CD4-positive, alpha-beta T cell (primary cell): ENCODE data around the gene SAMM50. TPM values are rescaled to one million over a fixed set of nuclear protein-coding genes. Genes with fewer than 3 reads are reported as not detected.

Experiments
- ATAC-seq: fragments of 200-7000 bp; cut with Tn5 transposase; one replicate; pipeline ENCODE4 v1.10.0; 2022; ENCODE audit warnings: mild to moderate bottlenecking; ENCODE audit not compliant: poor library complexity
- CTCF ChIA-PET: fragments of 350-600 bp; sonication (Branson Sonifier 250); formaldehyde crosslinking; loops from one replicate; lab custom pipeline; 2021; ENCODE audit warnings: antibody characterized with exemption, inconsistent platforms; lab: Charles Lee
- POLR2A ChIA-PET: fragments of 350-600 bp; sonication (Branson Sonifier 250); formaldehyde crosslinking; loops from one replicate; lab custom pipeline; 2021; ENCODE audit warnings: antibody characterized with exemption, inconsistent platforms; lab: Charles Lee
- DNase-seq, 14 experiments: peaks; one replicate each; pipeline ENCODE4 v3.0.0-alpha.2; 2013 to 2020; ENCODE audit warnings: mixed read lengths in 2 of 14
- H3K27ac ChIP-seq, 2 donors: one replicate each; pipeline versions ENCODE4 v1.5.1 to v1.7.0; 2013; ENCODE audit warnings: low read length in 2 of 2, low read depth in 1 of 2, mild to moderate bottlenecking in 1 of 2
- H3K27me3 ChIP-seq, 2 experiments: 1 replicate in 1 of 2; 2 replicates in 1 of 2; pipeline versions ENCODE4 v1.6.1 to v1.7.0; 2013; ENCODE audit warnings: low read length in 2 of 2, control low read depth in 1 of 2, mild to moderate bottlenecking in 1 of 2, moderate library complexity in 1 of 2; ENCODE audit not compliant: insufficient read depth in 2 of 2, control insufficient read depth in 1 of 2
- H3K36me3 ChIP-seq: one replicate; pipeline ENCODE4 v1.6.1; 2013; ENCODE audit warnings: low read length, control low read depth; ENCODE audit not compliant: insufficient read depth
- H3K4me1 ChIP-seq: one replicate; pipeline ENCODE4 v1.6.1; 2013; ENCODE audit warnings: low read length, control low read depth; ENCODE audit not compliant: insufficient read depth
- H3K4me3 ChIP-seq: one replicate; pipeline ENCODE4 v1.5.1; 2013; ENCODE audit warnings: mild to moderate bottlenecking, low read length, moderate library complexity
- H3K9me3 ChIP-seq, 2 experiments: 1 replicate in 1 of 2; 2 replicates in 1 of 2; pipeline versions ENCODE4 v1.6.1 to v1.7.0; 2013; ENCODE audit warnings: low read length in 2 of 2, mild to moderate bottlenecking in 2 of 2, control low read depth in 1 of 2, moderate library complexity in 1 of 2; ENCODE audit not compliant: control insufficient read depth in 1 of 2, insufficient read depth in 1 of 2
- H3K27ac Mint-ChIP-seq: one replicate; pipeline ENCODE4 v1.8.0; 2020; ENCODE audit warnings: mixed read lengths
- H3K27me3 Mint-ChIP-seq: one replicate; pipeline ENCODE4 v1.8.0; 2021; ENCODE audit warnings: mixed read lengths
- H3K36me3 Mint-ChIP-seq: one replicate; pipeline ENCODE4 v1.8.0; 2021; ENCODE audit warnings: low read depth, mixed read lengths
- H3K4me1 Mint-ChIP-seq: one replicate; pipeline ENCODE4 v1.8.0; 2021; ENCODE audit warnings: low read depth, mixed read lengths
- H3K4me3 Mint-ChIP-seq: one replicate; pipeline ENCODE4 v1.8.0; 2020; ENCODE audit warnings: mild to moderate bottlenecking, mixed read lengths
- H3K9me3 Mint-ChIP-seq: one replicate; pipeline ENCODE4 v1.8.0; 2020; ENCODE audit warnings: mixed read lengths
- intact Hi-C, 2 experiments: fragments of 100-400 bp; cut with DNase I in 1 of 2; cut with micrococcal nuclease in 1 of 2; formaldehyde crosslinking; loops; one replicate each; pipeline versions ENCODE4 v1.15.1 to v1.9.0; 2023 to 2025; cut with DNase I, micrococcal nuclease
- total RNA-seq, 174 experiments: library from RNA in 2 of 174; stranded (reverse) in 2 of 174; gene quantifications; one replicate each; pipeline ENCODE4 v1.2.3 and lab custom pipeline; 2021 to 2026
- TF ChIP-seq, protein P1 (sequence below): fragments of 200-600 bp; IDR thresholded peaks from one replicate; pipeline ENCODE4 v1.8.0; 2022; ENCODE audit warnings: antibody characterized with exemption, mild to moderate bottlenecking

The SAMM50 gene
- total RNA-seq, 2 experiments from 2014 or later = 15.2 to 18.0 TPM

DNA sequence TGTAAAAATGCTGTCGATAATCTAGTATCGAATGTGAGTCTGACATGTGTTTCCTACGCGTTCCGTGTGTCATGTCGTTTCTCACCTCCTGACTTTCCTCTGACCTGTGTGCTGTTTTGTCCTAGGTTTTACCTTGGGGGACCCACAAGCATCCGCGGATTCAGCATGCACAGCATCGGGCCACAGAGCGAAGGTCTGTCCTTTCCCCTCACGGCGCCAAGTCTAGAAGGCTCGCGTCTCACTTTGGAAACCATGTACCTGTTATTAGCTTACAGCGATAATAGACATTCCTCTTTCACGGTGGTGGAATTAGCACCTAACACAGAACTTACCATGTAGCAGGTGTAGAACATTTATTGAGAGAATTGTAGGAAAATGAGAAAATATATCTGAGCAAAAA is 28.6 kb downstream of the SAMM50 start:
- no peak for DNase-seq
- Histone ChIP-seq H3K4me3 (no peak overlapping the region), H3K27ac (no peak overlapping the region), H3K4me1 (no peaks in the 10 kb centered on the region), H3K9me3 (no peaks in the 10 kb centered on the region), H3K36me3 (peaks cover 73% of the 10 kb centered on the region), H3K27me3 (no peaks in the 10 kb centered on the region)
- ChIA-PET POLR2A (no interaction called here), CTCF (no interaction called here)
- no peak overlapping the region for H3K4me3 Mint-ChIP-seq
- no peak for ATAC-seq
- H3K4me1 Mint-ChIP-seq = no peaks in the 10 kb centered on the region
- H3K27ac Mint-ChIP-seq = no peak overlapping the region
- TF ChIP-seq, protein P1, sequence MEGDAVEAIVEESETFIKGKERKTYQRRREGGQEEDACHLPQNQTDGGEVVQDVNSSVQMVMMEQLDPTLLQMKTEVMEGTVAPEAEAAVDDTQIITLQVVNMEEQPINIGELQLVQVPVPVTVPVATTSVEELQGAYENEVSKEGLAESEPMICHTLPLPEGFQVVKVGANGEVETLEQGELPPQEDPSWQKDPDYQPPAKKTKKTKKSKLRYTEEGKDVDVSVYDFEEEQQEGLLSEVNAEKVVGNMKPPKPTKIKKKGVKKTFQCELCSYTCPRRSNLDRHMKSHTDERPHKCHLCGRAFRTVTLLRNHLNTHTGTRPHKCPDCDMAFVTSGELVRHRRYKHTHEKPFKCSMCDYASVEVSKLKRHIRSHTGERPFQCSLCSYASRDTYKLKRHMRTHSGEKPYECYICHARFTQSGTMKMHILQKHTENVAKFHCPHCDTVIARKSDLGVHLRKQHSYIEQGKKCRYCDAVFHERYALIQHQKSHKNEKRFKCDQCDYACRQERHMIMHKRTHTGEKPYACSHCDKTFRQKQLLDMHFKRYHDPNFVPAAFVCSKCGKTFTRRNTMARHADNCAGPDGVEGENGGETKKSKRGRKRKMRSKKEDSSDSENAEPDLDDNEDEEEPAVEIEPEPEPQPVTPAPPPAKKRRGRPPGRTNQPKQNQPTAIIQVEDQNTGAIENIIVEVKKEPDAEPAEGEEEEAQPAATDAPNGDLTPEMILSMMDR = no peak
- H3K27me3 Mint-ChIP-seq = no peaks in the 10 kb centered on the region
- peaks cover 84% of the 10 kb centered on the region for H3K36me3 Mint-ChIP-seq
- no peaks in the 10 kb centered on the region for H3K9me3 Mint-ChIP-seq
- intact Hi-C loops = no loop called here

DNA sequence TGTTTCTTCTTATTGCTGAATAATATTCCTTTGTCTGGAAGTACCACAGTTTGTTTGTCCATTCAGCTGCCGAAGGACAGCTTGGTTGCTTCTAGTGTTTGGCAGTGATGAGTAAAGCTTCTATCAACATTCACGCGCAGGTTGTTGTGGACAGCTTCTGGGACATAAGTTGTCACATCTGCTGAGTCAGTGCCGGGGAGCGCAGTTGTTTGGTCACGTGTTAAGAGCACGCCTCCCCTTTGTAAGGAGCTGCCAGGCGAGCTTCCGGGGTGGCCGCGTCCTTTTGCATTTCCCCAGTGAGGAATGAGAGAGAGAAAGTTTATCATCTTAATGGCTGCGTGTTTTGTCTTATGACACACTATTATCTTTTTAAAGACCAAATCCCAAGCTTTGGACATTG is 30.3 kb downstream of the SAMM50 start:
- DNase-seq (no peak), ATAC-seq (no peak)
- no peaks in the 10 kb centered on the region for H3K27me3 ChIP-seq
- POLR2A ChIA-PET = no interaction called here
- Mint-ChIP-seq H3K27ac (no peak overlapping the region), H3K36me3 (peaks cover 84% of the 10 kb centered on the region), H3K4me3 (no peak overlapping the region), H3K9me3 (no peaks in the 10 kb centered on the region), H3K27me3 (no peaks in the 10 kb centered on the region), H3K4me1 (no peaks in the 10 kb centered on the region)
- TF ChIP-seq, protein P1 = no peak
- H3K4me1 ChIP-seq = no peaks in the 10 kb centered on the region
- CTCF ChIA-PET = no interaction called here
- no peak overlapping the region for H3K4me3 ChIP-seq
- H3K36me3 ChIP-seq = peaks cover 72% of the 10 kb centered on the region
- no peaks in the 10 kb centered on the region for H3K9me3 ChIP-seq
- no peak overlapping the region for H3K27ac ChIP-seq
- intact Hi-C loops = no loop called here

DNA sequence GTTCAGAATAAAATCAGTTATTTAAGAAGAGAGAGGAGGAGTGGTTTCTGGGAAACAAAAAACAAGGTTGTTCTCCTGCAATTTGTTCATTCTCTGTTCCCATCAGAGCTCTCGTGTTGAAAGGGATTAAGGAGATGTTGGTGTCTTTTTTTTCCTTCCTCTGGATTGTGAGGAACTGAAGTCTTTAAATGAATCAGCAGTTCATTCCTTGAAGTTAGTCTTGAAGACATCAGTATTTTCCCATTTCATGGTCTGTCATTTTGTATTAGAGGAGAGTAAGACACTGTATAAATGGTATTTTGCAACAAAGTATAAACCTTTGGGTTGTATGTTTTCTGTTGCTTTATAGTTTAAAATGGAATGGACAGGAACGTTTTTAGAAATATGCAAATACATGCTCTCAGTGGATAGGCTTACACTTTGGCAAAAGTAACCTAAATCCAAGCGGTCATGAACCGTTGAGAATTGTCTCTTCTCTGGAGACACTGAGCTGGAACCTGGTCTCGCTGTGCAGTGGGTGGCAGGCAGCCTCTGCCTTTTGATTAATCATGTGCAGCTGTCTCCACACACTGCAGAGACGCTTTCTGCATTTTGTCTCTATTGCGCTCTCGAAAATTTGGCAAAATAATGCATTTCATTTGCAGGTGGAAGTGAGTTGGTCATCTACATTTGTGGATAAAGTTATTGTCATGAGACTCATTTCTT is 33.0 kb downstream of the SAMM50 start:
- Histone ChIP-seq H3K27me3 (no peaks in the 10 kb centered on the region), H3K27ac (no peak overlapping the region), H3K4me3 (no peak overlapping the region), H3K4me1 (peaks cover 5% of the 10 kb centered on the region), H3K36me3 (peaks cover 76% of the 10 kb centered on the region), H3K9me3 (no peaks in the 10 kb centered on the region)
- Mint-ChIP-seq H3K36me3 (peaks cover 96% of the 10 kb centered on the region), H3K9me3 (no peaks in the 10 kb centered on the region), H3K4me1 (peaks cover 4% of the 10 kb centered on the region), H3K27ac (no peak overlapping the region), H3K27me3 (no peaks in the 10 kb centered on the region), H3K4me3 (no peak overlapping the region)
- TF ChIP-seq, protein P1 = no peak
- ChIA-PET CTCF (interaction anchor here (1.6 kb wide), 1 partner anchor 580 kb away, joined by 3 read pairs; no protein-coding TSS in a partner anchor), POLR2A (interaction anchor here (1.1 kb wide), 1 partner anchor 33 kb away, joined by 3 read pairs; the partner anchor contains the start of gene SAMM50)
- DNase-seq (no peak), ATAC-seq (no peak)
- intact Hi-C loops = no loop called here
